ENCODE data around the gene ZGPAT.

ZGPAT gene

GRCh38 chr20:63678667-63679465 is 29.0 kb upstream of the ZGPAT start:
- in situ Hi-C loops (cut with MboI; ENCODE audit: low sequenced_read_pairs): no loop called here

- in situ Hi-C loops (cut with MboI; ENCODE audit: low sequenced_read_pairs): no loop called here
Observed at GRCh38 chr20:63679799-63680305, 28.0 kb upstream of the ZGPAT start.

GRCh38 chr20:63680427-63680826 is 27.4 kb upstream of the ZGPAT start:
- in situ Hi-C loops (cut with MboI; ENCODE audit: low sequenced_read_pairs): no loop called here

GRCh38 chr20:63680857-63681608 is 26.8 kb upstream of the ZGPAT start:
- in situ Hi-C loops (cut with MboI; ENCODE audit: low sequenced_read_pairs): no loop called here

GRCh38 chr20:63681609-63682142 is 26.2 kb upstream of the ZGPAT start:
- in situ Hi-C loops (cut with MboI; ENCODE audit: low sequenced_read_pairs): no loop called here

- in situ Hi-C loops (cut with MboI; ENCODE audit: low sequenced_read_pairs): no loop called here
Observed at GRCh38 chr20:63682384-63683139, 25.3 kb upstream of the ZGPAT start.

- in situ Hi-C loops (cut with MboI; ENCODE audit: low sequenced_read_pairs): no loop called here
Observed at GRCh38 chr20:63685269-63686026, 22.4 kb upstream of the ZGPAT start.

- in situ Hi-C loops (cut with MboI; ENCODE audit: low sequenced_read_pairs): no loop called here
Observed at GRCh38 chr20:63686094-63686491, 21.7 kb upstream of the ZGPAT start.

- in situ Hi-C loops (cut with MboI; ENCODE audit: low sequenced_read_pairs): no loop called here
Observed at GRCh38 chr20:63686492-63687321, 21.1 kb upstream of the ZGPAT start.

- in situ Hi-C loops (cut with MboI; ENCODE audit: low sequenced_read_pairs): no loop called here
Observed at GRCh38 chr20:63687419-63688178, 20.2 kb upstream of the ZGPAT start.

- in situ Hi-C loops (cut with MboI; ENCODE audit: low sequenced_read_pairs): no loop called here
Observed at GRCh38 chr20:63688228-63689045, 19.4 kb upstream of the ZGPAT start.

GRCh38 chr20:63689046-63690002 is 18.5 kb upstream of the ZGPAT start:
- in situ Hi-C loops (cut with MboI; ENCODE audit: low sequenced_read_pairs): no loop called here

- in situ Hi-C loops (cut with MboI; ENCODE audit: low sequenced_read_pairs): no loop called here
Observed at GRCh38 chr20:63690003-63690897, 17.6 kb upstream of the ZGPAT start.

- in situ Hi-C loops (cut with MboI; ENCODE audit: low sequenced_read_pairs): no loop called here
Observed at GRCh38 chr20:63690898-63691710, 16.7 kb upstream of the ZGPAT start.
